A673 (cell line): ENCODE measurements around the gene FAM131C.

Experiments
- EZH2 ChIP-seq: fragments of 200-600 bp; sonication (generic); IDR thresholded peaks from 2 replicates; pipeline ENCODE4 v1.6.1; 2017; ENCODE audit warnings: borderline replicate concordance, low read depth, mild to moderate bottlenecking, mixed read lengths, antibody characterized with exemption, low read length; ENCODE audit not compliant: poor library complexity, severe bottlenecking
- TF ChIP-seq, protein P1 (sequence below): fragments of 300-800, 200-600 bp; sonication (generic); conservative IDR thresholded peaks from 2 replicates; pipeline ENCODE4 v1.5.1; 2017; ENCODE audit warnings: low read depth, mild to moderate bottlenecking, antibody characterized with exemption, low read length, moderate library complexity, mixed read lengths

DNA sequence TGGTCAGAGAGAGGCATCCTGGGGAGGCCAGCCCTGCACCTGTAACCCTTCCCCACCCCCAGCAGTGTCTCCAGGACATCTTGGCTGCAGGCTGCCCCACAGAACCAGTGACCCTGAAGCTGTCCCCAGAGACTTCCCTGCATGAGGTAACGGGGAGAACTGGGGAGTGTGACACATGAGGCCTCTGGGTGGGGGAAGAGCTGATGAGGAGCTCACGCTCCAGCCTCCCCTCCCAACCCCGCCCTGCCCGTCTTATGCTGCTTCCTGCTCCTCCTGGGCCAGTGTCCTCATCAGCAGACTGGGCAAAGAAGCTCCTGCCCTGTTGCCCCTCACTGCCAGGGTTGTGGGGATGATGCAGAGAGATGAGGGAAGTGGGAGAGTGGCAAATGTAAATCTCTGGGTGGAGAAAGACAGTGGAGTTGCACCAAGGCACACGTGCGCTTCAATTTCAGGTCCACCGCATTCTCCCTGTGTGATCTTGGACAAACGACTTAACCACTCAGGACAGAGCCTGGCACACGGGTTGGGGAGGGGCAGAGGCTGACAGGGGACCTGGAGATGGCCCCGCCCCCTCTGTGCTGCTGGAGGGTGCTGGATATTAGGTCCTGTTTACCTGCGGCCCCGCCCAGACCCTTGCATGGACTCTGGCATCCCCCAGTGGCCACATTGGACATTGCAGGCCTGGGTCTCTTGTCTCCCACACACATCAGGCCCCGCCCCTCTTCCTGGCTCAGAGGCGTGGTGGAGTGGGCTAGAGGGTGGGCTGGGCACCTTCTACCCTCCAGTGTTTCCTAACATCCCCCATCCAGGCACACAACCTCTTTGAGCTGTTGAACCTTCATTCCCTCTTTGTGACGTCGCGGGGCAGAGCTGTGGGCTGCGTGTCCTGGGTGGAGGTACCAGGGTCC is 17.6 kb downstream of the FAM131C start:
- TF ChIP-seq, protein P1, sequence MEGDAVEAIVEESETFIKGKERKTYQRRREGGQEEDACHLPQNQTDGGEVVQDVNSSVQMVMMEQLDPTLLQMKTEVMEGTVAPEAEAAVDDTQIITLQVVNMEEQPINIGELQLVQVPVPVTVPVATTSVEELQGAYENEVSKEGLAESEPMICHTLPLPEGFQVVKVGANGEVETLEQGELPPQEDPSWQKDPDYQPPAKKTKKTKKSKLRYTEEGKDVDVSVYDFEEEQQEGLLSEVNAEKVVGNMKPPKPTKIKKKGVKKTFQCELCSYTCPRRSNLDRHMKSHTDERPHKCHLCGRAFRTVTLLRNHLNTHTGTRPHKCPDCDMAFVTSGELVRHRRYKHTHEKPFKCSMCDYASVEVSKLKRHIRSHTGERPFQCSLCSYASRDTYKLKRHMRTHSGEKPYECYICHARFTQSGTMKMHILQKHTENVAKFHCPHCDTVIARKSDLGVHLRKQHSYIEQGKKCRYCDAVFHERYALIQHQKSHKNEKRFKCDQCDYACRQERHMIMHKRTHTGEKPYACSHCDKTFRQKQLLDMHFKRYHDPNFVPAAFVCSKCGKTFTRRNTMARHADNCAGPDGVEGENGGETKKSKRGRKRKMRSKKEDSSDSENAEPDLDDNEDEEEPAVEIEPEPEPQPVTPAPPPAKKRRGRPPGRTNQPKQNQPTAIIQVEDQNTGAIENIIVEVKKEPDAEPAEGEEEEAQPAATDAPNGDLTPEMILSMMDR, result peak; percentile 96
- no peak for TF ChIP-seq EZH2
